Lower leg skin (tissue), 3 donors: ENCODE results near the gene OLFML3.

Experiments
- CTCF ChIP-seq, 3 donors: fragments of 450-650 bp; IDR thresholded peaks; one replicate each; pipeline ENCODE4 v1.5.1; 2016; ENCODE audit warnings: antibody characterized with exemption in 3 of 3, mild to moderate bottlenecking in 3 of 3, moderate library complexity in 2 of 3
- POLR2A ChIP-seq, 2 donors: fragments of 450-650 bp; IDR thresholded peaks; one replicate each; pipeline ENCODE4 v1.6.1; 2016 to 2017; ENCODE audit warnings: antibody characterized with exemption in 2 of 2, mild to moderate bottlenecking in 1 of 2, moderate library complexity in 1 of 2

- TF ChIP-seq CTCF (IDR thresholded peaks at IDR 0.05), result no peak
- no peak for TF ChIP-seq POLR2A (IDR thresholded peaks at IDR 0.05)
These were observed 28.4 kb upstream of the OLFML3 start for GRCh38 chr1:113950908-113951307.
